Esophagus muscularis mucosa (tissue), 3 donors: ENCODE measurements around the gene OSGIN1.

Experiments used
- CTCF ChIP-seq, 3 experiments: fragments of 200-600 bp in 2 of 3; fragments of 450-650 bp in 1 of 3; sonication (generic) in 2 of 3; IDR thresholded peaks; one replicate each; pipeline ENCODE4 v1.5.1; 2017 to 2019; ENCODE audit warnings: antibody characterized with exemption in 3 of 3, mild to moderate bottlenecking in 2 of 3, moderate library complexity in 1 of 3
- POLR2A ChIP-seq: fragments of 450-650 bp; IDR thresholded peaks from one replicate; pipeline ENCODE4 v1.6.1; 2017; ENCODE audit warnings: antibody characterized with exemption, moderate library complexity, mild to moderate bottlenecking, low read depth
- POLR2AphosphoS5 ChIP-seq, 2 donors: sonication (generic); formaldehyde crosslinking; IDR thresholded peaks; one replicate each; pipeline ENCODE4 v1.6.1; 2017; ENCODE audit warnings: antibody characterized with exemption in 2 of 2

- TF ChIP-seq CTCF (IDR thresholded peaks at IDR 0.05) = no peak
- TF ChIP-seq POLR2A = no peak
- TF ChIP-seq POLR2AphosphoS5 (IDR thresholded peaks at IDR 0.05) = no peak
These were observed 28.8 kb downstream of the OSGIN1 start for GRCh38 chr16:83981799-83982198.
